HG03060 (cell line): ENCODE data around the gene HOXA11.

ENCODE experiments used
- ATAC-seq: cut with Tn5 transposase; IDR thresholded peaks from one replicate; pipeline ENCODE4 v1.9.1; 2021; ENCODE audit warnings: low read depth, moderate number of reproducible peaks; ENCODE audit not compliant: unreplicated experiment

HOXA11 gene

DNA sequence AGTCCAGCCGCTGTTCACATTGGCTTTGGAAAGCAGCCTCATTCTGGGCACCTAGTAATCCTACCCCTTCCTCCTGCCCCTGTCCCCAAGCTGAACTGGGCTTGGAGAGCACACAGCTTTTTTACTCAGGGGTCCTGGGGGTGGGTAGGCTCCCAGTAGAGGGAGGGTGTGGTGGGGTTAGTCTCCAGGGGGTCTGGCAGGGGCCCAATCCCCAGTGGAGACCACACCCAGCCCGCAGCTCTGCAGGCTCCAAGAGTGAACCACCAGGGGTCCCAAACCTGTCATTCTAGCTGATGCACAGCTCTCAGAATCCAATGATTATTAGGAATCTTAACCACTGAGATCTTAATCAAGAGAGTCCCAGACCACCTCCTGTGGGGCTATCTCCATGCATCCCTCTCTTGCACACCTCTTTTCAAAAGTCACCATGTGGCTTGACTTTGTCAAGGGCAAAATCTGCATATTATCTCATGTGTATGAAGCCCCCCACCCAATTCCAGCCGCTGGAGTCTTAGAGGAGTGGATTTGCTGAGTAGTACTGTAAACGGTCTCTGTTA lies 2.7 kb downstream of the HOXA11 start:
- no peak for ATAC-seq

DNA sequence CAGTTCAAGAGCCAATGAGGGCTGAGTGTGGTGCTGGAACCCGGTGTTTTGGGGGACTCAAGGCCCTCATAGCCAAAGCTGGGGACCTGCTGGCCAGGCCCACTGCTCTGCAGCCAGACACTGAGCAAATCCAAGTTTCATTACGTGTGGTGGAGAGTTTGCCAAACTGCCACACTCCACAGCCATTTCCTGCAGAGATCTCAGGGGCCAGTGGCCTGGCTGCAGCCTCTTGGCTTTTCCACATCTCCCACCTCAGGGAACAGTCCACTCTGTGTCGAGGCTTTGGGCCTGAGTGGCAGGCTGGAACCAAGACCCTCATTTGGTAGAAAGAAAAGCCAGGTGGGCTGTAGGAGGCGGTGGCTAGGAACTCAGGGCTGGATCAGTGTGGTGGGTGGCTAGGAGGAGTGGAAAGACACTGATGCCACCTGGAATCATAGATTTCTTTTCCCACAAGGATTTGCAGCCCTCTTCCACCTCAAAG lies 3.2 kb downstream of the HOXA11 start:
- ATAC-seq = no peak

DNA sequence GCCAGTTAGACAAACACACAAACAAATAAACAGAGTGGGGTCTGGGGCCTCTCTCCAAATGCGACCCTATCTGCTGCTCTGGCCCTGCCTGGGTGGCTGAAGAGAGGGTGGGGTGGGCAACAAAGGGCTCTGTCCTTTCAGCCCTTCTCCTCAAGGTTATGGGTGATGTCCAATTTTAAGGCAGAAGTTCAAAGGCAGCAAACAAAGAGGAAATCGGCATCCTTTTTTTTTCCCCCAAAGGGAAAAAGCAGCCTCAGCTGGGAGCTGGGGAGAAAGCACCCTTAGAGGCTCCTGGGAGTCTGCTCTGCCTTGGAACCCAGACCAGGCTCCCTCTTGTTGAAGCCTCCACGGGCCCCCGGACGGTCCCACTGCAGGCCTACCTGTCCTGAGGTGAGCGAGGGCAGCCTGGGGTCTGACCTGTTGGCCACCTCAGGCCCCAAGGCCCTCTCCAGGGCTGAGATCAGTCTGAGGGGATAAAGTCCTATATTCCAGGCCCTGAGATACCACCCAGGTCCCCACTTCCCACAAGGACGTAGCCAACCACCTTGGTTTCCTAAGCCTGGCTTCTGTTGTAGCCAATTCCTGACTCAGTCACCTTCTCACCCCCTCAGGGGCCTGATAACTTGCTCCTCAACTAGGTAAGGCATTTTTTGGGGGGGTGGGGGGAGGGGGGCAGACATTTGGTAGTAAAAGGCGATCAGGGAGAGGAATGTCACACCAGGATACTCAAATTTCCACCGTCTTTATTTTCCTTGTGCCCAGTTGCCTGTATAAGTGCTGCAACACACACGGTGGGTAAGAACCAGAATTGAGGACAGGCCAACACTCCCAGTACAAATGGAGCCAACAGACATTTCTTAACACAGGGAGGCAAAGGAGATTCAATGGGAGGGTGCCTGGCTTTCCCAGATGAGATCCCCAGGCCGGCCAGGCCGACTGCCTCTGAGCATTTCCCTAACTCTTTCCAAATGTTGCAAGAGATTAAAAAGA lies 4.3 kb downstream of the HOXA11 start:
- no peak for ATAC-seq

DNA sequence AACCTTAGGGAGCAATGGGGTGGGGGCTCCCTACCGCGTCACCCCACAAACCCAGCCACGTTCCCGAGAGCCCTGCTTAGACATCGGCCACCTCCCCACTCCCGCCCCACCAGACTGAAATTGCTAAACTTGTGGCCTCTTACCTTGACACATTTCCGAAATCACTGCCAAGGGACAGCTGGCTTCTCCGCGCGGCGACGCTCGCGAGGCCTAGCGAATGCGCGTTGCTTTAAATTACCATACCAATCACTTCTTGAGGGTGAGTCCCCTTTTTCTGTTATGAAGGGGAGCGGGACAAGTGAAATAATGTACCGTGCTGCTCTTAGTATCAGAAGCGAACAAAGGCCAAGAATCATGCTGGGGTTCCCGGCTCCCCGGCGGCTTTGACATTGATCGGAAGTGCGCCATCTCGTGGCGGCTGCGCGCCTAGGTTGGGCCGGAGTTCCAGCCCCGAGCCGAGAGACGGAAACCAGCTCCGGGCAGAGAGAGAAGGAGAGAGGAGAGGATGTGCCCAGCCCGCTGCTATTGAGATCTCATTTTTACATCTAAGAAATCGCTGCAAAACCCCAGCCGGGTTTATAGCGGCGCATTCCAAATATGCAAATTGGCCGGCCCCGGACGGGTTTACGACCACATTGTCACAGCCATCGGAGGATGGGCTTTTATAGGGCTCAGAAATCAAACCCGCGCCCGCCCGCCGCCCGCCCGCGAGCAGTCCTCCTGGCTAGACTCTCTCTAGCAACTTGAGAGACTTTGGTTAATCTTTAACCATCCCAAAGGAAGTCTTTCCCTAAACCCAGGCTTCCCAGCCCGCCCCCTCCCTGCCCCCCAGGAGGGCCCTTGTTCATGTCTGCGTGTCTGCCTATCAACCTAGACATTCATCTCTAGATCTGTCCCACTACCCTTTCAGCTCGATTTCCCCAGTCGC lies 5.3 kb downstream of the HOXA11 start:
- ATAC-seq = no peak

DNA sequence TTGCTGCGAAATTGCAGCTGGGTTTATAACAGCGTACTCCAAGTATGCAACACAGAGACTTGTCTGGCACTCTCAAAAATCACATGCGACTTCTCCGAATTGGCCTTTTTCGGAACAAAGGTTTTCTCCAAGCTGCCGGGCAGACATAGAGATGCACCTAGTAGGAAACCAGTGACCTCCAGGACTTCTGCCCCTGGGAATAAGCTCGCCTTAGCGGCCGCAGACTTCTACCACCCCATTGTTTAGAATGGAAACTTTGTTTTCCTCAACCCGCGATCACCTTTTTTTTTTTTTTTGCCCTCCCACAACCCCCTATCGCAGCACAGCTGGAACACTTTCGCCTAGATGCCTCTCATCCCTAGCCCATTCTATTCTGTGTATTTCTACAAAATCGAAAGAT lies 6.0 kb downstream of the HOXA11 start:
- no peak for ATAC-seq

DNA sequence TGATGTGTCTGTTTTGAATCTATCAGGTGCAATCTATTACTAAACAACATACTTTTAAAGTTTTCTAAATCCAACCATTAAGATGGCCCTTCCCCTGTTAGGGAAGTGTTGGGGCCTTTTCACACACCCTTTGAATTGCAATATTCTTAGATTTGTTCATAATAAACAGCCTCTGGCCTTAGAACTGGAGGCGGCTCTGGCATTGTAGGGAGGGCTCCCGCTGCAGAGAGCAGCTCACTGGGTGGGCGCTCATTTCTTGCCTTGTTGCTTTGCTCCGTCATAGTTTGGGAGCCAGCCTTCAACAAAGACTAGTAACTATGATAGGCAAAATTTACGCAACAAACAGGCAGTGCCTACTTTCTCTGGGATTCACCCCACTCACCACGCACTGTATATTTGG lies 6.7 kb downstream of the HOXA11 start:
- no peak for ATAC-seq

DNA sequence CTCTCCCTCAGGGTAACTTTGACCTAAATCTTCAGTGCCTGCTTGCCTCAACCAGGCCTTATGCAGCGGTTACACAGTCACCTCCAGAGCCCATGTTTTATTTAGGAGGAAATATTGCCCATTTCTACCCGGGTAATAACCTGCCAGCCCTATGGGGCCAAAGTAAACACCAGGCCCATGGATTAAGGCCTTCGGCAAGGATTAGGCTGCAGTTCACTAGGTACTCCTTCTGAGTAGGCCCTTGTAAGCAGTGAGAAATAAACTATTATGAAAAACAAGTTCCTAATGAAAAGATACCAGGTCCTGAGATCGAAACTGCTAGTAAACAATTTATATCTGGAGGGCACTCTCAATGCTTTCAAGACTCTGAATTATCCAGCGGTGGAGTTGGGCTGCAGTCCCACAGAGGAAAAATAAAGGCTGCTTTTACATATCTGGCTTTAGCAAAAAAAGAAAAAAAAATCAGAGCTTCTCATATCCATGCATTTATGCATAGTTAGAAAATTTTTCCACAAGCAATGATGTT lies 7.2 kb downstream of the HOXA11 start:
- no peak for ATAC-seq

DNA sequence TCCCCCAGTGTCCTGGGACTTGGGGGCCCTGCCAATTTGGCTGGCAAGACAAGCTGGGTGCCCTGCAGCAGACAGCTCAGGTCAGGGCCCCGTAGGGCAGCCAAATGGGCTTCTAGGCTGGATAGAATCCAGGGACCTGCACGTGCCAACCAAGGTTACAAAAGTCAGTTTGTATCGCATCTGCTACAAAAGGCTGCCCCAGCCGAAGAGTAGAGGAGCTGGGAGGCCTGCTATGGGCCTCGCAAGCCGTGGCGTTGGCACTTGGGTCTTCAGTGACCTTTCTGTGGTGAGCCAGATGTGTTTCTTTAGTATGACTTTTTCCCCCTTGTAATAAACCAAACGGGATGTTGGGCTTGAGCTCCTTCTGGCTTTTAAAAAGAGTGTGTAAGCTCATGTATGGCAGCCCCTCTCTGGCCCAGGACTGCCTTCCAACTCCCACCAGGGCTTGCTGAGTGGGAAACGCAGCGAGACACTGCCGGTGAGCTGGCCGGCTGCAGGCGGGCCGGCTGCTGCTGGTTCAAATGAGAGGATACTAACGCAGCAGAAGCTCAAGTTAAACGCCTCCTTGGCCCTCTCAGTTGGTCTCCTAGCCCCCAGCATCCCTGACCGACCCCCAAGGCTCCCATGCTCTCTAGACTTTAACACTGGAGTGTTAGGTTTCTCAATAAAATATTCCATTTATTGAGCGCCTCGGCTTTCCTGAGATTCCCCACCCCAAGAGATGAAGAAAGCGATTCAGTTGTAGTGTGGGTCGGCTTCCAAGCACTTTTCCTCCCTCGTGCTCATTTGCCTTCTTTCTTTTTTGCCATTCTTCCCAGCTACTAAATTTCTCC lies 7.9 kb downstream of the HOXA11 start:
- no peak for ATAC-seq

DNA sequence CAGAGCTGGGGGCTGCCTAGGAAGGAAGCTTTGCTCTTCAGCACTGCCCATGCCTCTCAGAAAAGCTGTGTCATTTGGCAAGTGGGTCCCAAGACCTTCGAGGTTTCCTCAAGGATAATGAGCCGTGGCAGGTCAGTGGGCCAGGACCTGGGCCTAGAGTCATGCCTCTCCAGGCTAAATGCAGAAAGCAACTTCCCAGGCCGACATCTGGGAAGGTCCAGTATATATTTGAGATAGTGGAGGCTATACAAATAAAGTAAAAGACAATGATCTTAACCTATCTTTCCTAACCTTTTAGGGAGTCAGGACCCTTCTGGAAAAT lies 8.5 kb downstream of the HOXA11 start:
- no peak for ATAC-seq

DNA sequence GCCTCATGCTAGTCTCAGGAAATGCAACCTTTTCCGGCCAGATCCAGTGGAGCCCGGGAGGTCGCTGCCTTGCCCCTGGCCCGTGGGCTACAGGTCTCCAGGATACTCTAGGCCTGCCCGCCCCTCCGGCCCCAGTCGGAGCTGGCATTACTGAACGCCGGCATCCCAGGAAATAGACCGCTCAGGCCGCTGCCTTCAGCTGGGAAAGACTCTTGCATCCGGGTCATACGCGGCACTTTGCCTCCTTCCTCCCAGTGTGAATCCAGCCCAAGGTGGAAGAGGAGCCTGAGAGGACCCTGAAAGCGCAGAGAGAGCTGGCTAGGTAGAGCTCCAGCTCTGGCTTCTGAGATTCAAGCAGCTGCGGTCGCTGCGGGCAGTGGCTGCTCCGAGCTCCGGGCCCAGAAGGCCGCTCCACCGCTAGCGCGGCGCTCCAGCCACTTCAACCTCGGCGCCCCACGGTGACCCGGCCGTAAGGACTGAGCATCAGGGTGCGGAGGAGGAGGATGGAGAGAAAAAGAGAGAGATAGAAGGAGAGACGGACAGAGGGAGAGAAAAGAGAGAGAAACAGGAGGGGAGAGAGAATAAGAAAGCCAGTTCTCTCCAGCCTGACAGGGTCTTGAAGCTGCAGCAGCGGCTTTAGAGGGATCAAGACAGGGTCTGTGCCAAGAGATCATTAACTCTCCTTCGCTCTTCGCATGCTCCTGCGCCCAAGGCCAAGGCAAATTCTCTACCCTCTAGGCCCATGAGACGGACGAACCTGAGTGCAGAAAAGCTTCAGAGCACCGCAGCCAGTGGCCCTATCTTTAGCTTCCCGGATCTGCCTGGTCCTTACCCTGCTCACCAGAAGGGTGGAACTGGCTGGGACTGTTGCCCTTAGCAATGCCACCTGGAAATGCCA lies 9.2 kb downstream of the HOXA11 start:
- ATAC-seq = no peak

DNA sequence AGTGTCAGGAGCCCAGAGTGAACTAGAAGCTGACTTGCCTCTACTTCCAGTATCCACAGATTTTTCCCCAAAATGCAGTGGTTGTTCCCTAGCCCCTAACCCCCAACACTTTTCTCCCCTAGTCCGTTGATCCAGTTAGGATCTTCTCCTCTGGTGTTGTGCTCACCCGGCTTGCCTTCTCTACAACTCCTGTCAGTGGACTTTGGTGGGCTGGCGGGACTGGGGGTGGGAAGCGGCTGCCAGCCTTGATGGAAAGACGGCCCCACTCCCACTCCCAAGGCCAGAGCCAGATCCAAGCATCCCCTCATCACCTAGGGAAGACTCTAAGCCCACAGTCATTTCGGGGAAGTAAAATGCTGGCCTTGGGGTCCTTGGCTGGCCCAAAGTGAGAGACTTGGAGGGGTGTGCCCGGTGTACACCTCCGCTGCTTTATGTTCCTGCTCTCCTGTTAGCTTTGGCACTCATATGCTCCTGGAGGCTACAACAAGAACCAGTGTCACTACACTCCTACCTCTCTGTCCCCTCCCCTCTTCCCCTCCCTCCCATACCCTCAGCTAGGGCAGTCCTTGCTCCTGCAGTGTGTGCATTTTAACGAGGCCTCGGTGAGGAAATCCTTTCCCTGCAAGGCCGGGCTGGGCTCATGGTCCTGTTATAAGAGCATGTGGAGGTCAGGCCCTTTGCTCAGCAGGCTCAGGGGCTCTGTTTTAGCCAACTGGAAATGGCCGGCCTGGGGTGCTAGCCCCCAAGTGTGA lies 10.0 kb downstream of the HOXA11 start:
- no peak for ATAC-seq

DNA sequence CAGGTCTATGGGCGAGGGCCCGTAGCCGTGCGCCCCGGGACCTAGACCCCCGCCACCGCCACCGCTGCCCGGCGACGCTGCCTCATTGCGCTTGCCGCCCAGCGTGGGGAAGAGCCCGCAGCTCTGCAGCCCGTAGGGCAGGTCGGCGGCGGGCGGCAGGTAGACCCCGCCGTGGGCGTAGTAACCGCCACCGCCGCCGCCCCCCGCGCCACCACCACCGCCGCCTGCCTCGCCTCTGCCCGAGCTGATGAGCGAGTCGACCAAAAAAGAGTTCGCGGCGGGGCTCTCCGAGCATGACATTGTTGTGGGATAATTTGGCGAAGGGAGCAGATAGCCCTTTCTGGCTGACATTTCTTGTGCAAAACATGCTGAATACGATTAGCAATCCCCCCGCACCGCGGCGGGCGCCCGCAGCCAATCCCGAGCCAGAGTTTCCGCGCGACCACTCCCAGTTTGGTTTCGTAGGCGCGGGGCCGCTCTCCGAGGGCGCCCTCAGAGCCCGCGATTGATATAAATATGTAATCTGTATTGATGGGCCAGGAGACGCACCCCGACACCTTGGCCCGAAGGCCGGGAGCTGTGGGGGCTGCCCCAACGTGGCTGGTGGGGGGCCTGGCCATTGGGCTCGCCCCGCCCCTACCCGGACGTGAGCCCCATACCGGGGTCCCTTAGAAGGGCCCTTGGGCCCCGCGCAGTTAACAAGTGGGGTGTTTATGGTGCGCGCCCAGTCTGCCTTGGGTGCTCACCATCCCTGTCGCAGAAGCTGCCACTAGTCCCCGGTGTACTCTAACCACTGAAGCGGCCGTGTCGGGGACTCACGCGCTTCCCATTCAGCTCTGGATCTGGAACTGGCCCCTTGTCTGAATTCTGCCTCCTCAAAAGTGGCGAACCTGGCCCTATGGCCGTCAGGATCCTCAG lies 10.8 kb downstream of the HOXA11 start, which contains the start of gene HOXA10:
TSS of gene HOXA10 (minus strand) at position 365 of the 918 bp plus-strand sequence. CDS start at position 351, 14 bp downstream.
- no peak for ATAC-seq

DNA sequence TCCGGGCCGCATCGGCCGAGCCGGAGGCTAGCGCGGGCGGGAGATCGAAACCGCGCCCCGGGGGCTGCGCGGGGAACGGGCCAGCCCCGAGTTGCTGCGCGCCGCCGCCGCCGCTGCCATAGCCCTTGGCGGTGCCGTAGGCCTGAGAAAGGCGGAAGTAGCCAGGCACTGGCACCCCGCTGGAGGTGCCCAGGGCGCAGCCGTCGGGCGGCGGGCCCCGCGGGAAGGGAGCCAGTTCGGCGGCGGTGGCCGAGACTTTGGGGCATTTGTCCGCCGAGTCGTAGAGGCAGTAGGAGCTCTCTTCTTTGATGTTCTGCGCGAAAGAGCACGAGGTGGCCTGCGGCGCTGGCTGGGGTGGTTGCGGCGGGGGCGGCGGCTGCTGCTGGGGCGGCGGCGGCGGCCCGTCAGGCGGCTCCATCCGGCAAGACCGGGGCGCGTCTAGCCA lies 11.5 kb downstream of the HOXA11 start:
- ATAC-seq = no peak

DNA sequence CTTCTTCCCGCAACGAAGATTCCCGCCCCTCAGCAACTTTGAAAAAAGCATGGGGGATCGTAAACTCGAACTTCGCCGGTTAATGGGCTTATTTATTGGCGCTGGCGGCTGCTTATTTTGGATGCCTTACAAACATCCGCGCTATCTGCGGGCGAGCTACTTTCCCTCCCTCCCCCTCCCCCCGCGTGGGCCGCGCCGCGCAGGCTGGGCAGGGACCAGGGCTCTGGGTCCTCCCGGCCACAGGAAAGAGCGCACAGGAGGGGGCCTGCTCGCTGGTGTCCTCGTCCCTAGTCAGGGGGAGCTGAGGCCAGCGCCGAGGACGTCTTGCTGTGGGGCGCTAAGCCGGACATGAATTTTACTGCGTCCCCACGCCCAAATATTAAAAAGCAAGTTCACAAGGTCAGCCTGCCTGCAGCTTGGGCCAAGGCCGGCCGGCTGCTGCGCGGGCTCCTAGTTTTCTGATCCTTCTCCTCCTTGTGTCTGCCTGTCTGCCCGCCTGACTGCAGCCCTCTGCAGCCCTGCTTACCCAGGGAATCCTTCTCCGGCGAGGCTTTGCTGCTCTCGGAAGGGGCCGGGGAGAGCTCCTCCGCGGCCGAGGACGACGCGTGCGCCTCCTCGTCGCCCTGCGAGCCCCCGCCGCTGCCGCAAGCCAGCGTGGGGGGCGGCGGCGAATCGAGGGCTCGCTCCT lies 12.1 kb downstream of the HOXA11 start:
- ATAC-seq = no peak

DNA sequence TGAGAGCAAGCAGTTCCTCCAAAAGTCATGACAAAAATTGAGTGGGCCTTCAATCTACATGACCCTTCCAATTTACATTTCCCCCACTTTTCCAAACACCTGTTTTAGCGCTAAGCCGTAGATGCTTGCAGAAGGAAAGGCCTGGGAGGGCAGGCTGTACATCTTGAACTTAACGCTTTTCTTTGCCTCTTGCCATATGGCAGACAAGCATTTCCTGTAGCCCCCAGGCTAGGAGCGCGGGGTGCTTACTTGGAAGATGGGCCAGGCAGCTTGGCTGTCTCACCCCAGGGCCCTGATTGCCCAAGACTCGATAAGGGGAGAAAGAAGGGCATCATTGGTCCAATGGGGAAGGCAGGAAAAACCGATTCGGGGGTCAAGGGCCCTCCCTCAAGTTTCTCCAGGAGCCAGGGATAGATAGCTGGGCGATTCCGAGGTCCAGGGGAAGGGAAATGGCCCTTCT lies 12.7 kb downstream of the HOXA11 start:
- no peak for ATAC-seq

DNA sequence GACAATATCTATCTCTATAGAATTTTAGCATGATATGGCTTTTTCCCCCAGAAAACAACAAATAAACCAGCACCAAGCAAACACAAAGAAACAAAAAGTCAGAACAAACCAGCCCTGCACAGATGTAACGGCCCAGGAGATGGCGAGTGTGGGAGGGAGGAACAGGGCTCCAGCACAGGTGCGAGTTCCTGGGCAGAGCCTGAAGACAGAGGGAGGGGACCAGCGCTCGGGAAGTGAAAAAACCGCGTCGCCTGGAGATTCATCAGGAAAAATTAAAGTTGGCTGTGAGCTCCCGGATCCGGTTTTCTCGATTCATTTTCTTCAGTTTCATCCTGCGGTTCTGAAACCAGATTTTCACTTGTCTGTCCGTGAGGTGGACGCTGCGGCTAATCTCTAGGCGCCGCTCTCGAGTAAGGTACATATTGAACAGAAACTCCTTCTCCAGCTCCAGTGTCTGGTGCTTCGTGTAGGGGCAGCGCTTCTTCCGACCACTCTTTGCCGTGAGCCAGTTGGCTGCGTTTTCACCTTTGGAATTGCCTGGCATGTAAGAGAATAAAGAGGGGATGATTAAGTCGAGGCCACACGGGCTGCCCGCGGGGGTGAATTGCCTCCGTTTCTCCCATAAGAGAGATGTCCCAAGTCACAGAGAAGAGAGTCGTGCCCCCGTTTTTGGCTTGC lies 13.3 kb downstream of the HOXA11 start:
- no peak for ATAC-seq
